K562 (cell line): ENCODE measurements around the gene ELMO1.

Experiments used
- ARNT ChIP-seq, 2 experiments: fragments of 450-650 bp; IDR thresholded peaks; 2 replicates each; pipeline ENCODE4 v1.6.1; 2016; ENCODE audit warnings: mild to moderate bottlenecking in 1 of 2
- FOSL1 ChIP-seq: fragments of 200-800 bp; sonication (Bioruptor generic); conservative IDR thresholded peaks from 2 replicates; pipeline ENCODE4 v1.6.1; 2016; ENCODE audit warnings: missing genetic modification characterization, missing compliant biosample characterization
- KLF16 ChIP-seq: IDR thresholded peaks from 2 replicates; pipeline ENCODE4 v1.6.1; 2016; ENCODE audit warnings: antibody characterized with exemption
- NCOR1 ChIP-seq: fragments of 450-650 bp; IDR thresholded peaks from 2 replicates; pipeline ENCODE4 v1.6.1; 2016; ENCODE audit warnings: mild to moderate bottlenecking, moderate library complexity
- NRF1 ChIP-seq, 2 experiments: fragments of 450-650 bp; IDR thresholded peaks in 1 of 2; conservative IDR thresholded peaks in 1 of 2; 2 replicates each; pipeline ENCODE4 v1.6.1; 2014; ENCODE audit warnings: mild to moderate bottlenecking in 2 of 2
- POLR2A ChIP-seq: fragments of 450-650 bp; conservative IDR thresholded peaks from 2 replicates; pipeline ENCODE4 v1.6.1; 2016
- POLR2AphosphoS5 ChIP-seq: IDR thresholded peaks from 2 replicates; pipeline ENCODE4 v1.6.1; 2011; ENCODE audit warnings: mild to moderate bottlenecking, low read depth, low read length, moderate library complexity; ENCODE audit not compliant: control insufficient read depth, insufficient read depth
- TF ChIP-seq, protein P1 (sequence below): fragments of 450-650 bp; IDR thresholded peaks from 2 replicates; pipeline ENCODE4 v1.7.1; 2018; ENCODE audit warnings: mild to moderate bottlenecking, low read depth; ENCODE audit not compliant: partially characterized antibody

DNA sequence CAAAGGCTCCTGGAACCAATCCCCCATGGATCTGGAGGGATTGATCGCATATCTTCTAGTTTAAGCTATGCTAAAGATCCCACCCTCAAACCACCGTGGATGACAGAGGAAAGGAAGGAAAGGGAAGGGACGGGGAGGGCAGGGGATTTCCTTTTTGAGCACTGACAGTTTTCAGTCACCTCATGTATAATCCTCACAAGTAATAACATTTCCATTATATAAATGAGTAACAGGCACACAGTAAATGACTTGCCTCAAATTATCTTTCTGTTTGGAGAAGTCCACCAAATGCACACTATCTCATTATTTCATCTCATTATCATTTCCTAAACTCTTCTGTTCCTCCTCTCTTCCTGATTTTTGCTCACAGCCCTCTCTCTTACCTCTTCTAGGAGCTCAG, 597.3 kb downstream of the ELMO1 start:
- no peak for TF ChIP-seq NCOR1
- no peak for TF ChIP-seq ARNT (IDR thresholded peaks at IDR 0.05)
- no peak for TF ChIP-seq POLR2AphosphoS5
- TF ChIP-seq, protein P1, sequence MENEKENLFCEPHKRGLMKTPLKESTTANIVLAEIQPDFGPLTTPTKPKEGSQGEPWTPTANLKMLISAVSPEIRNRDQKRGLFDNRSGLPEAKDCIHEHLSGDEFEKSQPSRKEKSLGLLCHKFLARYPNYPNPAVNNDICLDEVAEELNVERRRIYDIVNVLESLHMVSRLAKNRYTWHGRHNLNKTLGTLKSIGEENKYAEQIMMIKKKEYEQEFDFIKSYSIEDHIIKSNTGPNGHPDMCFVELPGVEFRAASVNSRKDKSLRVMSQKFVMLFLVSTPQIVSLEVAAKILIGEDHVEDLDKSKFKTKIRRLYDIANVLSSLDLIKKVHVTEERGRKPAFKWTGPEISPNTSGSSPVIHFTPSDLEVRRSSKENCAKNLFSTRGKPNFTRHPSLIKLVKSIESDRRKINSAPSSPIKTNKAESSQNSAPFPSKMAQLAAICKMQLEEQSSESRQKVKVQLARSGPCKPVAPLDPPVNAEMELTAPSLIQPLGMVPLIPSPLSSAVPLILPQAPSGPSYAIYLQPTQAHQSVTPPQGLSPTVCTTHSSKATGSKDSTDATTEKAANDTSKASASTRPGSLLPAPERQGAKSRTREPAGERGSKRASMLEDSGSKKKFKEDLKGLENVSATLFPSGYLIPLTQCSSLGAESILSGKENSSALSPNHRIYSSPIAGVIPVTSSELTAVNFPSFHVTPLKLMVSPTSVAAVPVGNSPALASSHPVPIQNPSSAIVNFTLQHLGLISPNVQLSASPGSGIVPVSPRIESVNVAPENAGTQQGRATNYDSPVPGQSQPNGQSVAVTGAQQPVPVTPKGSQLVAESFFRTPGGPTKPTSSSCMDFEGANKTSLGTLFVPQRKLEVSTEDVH = no peak
- TF ChIP-seq POLR2A = no peak
- no peak for TF ChIP-seq FOSL1 (tag)
- no peak for TF ChIP-seq NRF1 (conservative IDR thresholded peaks at IDR 0.05 in 1 of 2, IDR thresholded peaks at IDR 0.05 in 1 of 2)
- no peak for TF ChIP-seq KLF16
